ENCODE results near the gene PDCD10.

PDCD10 gene

DNA sequence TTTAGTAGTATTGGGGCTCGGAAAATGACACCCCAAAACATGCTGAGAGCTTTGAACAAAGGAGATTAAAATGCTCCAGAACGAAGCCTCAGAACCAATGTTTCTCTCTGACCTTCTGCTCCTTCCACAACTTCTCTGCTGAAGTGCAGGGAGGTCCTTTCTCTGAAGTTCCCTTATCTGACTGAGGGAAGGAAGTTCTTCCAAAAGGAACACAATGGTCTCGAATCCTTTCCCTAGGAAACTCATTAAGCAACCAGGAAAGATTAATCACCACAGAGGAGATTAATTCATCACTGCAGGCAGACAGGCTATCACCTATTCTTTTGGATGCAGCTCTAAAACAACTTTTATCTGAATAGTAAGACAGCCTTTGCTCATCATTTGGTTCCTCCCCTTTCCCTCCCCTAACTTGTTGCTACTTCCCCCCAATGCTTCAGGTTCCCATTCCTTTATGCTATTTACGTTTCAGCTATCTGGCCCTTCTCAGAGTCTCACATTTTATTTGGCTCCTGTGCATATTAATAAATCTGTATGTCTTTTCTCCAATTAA is 62.7 kb downstream of the PDCD10 start:
- DNase-seq, result no peak

DNA sequence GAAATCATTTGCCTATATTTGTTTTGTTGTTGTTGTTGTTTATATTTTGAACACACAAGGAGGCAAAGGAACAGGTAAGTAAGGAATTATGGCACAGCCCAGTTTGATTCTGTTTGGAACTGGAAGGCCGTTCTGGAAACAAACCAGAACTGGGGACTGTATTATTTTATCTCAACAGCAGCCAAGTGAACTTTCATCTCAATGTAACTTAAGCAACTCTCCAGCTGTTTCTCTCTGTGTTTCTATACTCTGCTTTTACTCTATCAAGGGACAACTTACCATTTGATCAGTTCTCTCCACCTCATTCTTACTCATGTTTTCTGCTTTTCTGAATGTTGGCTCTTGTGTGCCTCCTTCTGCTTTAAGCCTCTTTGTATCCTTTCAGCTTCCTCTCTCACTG is 65.0 kb downstream of the PDCD10 start:
- no peak for DNase-seq

DNA sequence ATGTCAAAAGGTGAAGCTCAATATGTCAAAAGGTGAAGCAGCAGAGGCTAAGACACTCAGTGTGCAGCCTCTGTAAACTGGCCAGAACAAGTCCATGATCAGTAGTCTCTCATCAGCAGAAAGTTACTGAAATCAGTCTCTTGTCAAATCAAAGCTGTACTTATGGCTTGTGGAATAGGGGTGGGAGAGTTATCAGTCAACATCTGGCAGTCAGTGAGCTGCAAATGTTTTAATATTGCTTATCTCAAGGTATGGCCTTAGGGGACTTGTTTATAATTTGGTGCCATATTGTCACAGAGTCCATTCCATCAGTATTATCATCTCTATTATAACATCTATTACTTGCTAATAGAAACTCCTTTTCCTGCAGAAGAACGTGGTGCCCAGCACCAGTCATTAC is 66.0 kb downstream of the PDCD10 start:
- no peak for DNase-seq

DNA sequence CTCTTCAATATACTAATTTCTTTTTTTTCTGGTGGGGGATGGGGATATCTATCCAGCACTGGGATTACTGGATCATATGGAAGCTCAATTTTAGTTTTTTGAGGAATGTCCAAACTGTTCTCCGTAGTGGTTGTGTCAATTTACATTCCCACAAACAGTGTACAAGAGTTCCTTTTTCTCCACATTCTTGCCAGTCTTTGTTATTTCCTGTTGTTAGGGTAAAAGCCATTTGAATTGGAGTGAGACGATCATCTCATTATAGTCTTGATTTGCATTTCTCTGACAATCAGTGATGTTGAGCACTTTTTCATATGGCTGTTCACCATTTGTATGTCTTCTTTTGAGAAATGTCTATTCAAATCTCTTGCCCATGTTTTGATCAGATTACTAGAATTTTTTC is 68.1 kb downstream of the PDCD10 start:
- DNase-seq, result no peak

DNA sequence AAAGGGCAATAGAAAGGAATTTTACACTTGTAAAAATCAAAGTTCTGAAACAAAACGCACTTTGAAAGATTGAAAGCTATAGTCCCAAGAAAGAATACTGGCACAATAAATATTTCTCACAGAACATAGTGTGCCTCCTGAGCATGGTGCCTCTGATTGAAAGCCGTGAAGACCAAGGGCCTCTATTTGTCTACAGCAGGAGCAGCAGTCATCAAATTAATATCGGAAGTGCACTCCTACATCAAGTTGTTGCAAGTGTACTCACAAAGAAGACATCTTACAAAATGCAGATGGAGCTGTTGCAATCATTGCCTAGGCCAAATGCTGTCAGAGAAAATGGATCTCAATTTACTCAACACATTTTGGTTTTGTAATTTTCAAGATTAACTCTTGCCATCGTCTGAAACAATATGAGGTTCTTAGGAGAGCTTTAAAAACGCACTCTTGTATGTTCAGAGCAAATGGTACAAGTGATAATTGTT is 71.7 kb downstream of the PDCD10 start:
- DNase-seq, result no peak

DNA sequence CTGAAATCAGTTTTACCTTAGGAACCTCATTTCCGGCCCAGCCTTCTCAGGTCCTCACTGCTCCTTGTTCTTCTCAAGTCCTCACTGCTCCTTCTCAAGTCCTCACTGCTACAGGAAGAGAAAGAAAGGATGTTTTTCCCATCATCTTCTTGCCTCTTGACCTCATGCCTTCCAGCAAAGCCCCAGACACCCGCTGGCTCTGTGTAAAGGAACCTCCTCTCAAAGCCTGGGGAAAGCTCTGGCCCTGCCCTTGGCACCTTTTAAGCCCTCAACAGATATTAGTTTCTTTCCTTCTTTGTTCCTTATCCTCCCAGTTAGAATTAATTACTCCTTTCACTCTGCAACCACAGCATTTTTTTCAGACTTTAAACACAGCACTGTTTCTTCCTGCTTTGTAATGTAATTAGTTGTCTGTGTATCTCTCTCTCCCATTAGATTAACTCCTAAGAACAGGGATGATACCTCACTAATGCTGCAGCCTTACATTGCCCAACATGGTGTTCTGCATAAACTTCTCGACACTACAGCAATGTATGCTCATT is 76.9 kb downstream of the PDCD10 start:
- no peak for DNase-seq

DNA sequence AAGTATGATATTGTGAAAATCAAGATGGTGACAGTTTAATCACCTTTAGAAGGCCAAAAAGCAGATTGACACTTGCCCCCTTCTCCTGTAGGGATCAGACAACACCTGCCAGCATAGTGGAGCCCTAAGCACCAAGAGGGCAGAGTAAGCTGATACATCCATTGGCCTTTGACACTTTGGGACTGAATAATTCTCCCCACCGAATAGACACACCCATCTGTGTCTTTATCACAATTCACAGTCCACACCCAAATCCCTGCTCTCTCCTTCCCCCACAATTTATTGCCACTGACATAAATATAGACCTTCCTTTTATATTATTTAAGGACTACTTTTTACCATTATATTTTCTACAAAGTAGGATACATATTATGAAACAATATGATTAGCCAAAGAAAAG is 77.9 kb downstream of the PDCD10 start:
- no peak for DNase-seq

DNA sequence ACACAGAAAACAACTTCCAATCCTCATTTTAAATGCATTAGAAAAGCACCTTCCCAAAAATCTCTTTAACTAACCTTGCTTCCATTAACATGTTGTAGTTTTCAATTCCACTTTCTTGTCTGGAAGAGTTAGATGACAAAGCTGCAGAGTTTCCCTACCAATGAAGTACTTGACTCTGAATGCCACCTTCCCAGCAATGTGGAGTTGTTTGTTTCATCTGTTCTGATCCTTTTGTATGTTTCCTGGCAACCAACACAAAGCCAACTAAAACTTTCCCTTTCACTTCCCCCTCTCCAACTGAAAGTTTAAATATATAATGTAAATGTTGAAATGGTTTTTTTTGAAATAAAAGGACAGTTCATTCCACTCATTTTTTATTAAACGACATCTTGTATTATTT is 80.9 kb downstream of the PDCD10 start, which contains the start of gene WDR49:
TSS of gene WDR49 (minus strand) at position 183 of the 400 bp plus-strand sequence. CDS start 517 bp downstream, outside the sequence.
- peak in 1 of 2 experiments; percentile 5 for DNase-seq

DNA sequence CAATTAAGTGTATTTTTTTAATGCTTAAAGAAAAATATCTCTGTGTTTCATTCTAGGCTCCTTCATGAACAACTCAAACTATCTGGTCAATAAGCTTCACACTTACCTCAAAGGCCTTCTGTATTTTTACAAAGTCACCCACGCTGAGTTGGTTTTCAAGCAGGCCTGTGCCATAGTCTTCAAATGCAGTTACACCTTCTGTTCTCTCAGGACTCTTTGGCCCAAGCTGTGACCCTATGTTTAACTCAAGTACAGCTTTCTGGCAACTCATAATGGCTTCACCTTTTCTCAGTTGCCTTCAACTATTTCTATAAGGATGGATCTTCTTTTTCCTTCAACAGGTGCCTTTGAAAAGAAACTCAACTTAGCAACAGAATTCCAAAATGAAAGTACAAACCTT is 81.5 kb downstream of the PDCD10 start:
- DNase-seq, result no peak

DNA sequence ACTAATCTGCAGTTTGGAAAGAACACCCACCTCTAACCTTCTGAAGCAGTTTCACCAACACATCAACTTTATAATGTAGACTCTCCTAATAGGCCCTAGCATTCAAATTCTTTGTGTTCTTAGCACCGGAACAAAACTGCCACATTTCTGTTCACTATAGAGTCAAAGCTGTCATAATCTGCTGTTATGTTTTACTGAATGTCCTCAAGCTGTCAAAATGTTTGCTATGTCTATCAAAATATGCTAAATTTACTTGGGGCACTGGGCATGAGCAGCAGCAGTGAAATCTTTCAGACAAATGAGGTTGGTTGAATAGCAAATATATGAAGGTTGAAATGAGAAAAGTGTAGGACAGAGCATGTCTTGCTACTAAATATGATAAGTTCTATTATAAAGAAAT is 82.9 kb downstream of the PDCD10 start:
- DNase-seq, result no peak

DNA sequence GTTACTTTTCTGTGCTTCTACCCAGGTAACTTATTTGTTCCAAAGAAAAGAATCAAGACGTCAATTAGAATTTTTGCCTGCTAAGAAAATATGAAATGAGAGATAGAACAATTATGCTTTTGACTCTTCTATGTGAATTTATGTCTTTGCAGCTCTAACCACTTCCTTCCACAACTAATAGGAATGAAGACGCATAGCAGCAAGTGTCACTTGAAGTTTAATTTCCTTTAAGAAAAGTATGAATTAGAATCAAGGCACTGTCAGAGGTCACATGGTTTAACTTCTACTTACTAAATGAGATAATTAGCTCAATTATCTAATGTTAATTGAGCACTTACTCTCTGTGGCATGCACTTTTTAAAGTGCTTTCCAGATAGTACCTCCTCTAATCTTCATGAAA is 84.2 kb downstream of the PDCD10 start:
- no peak for DNase-seq

DNA sequence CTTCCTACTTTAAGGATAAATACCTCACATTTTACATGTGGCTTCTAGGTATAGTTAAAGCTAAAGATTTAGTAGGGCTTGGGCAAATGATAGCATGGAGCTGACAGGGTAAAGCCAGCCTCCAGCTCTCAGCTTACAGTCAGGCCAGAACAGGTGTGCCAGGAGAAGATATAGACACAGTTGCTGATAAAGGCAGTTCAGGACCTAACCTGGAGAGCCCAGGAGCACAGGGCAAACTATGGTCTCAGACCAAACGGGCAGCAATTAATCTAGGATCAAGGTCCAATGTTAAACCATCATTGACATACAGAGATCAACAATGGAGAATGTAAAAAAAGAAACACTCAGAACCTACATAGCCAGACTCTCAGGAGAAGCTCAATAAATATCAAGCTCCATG is 84.9 kb downstream of the PDCD10 start:
- no peak for DNase-seq

DNA sequence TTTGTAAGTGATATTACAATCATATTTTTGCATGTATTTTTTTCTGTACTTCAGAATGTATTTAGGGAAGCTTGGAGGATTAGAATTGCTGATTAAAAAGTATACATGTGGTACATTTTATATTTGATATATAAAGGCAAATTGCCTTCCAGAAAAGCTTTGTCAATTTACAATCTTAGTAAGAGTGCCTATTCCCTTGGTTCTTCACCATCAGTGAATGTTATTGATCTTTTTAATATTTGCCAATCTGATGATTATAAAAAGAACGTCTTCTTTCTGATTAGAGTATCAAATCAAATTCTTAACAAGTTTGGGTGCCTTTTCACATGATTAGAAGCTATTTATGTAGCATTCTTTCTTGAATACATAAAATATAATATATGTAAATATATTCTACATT is 90.1 kb downstream of the PDCD10 start:
- no peak for DNase-seq
